ENCODE results near the gene D2HGDH. TPM values are rescaled to one million over a fixed set of nuclear protein-coding genes. Genes with fewer than 3 reads are reported as not detected.

Gene D2HGDH
- total and polyA plus RNA-seq, 2 donors from 2014 or later, result 37.0 to 49.3 TPM

- no peak for FAIRE-seq
- peaks cover 0 to 20% (median 12%) of the 10 kb centered on the region in 3 donors for H3K36me3 ChIP-seq (ENCODE audit: control insufficient read depth in 2 of 3, insufficient read depth in 3 of 3, low read length in 3 of 3)
- no peak overlapping the region for H3K4me3 ChIP-seq (ENCODE audit: low read length in 3 of 3)
These were observed 15.8 kb downstream of the D2HGDH start for GRCh38 chr2:241750076-241750840.

DNA sequence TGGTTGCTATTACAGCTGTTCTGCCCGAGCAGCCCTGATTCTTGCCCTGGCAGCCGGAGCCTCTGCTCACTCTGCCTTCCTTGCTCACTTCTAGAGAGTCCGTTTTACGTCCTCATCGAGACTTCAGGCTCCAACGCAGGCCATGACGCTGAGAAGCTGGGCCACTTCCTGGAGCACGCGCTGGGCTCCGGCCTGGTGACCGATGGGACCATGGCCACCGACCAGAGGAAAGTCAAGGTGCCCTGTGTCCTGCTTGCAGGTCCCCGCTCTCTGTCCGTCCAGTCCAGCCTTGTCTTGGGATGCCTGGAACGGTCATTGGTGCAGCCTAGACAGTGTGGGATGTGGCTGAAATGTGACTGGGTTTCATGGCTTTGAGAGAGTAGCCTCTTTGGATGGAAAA, 16.7 kb downstream of the D2HGDH start:
- no peak for TF ChIP-seq CTCF (IDR thresholded peaks at IDR 0.05; ENCODE audit: borderline replicate concordance, extremely low read depth, insufficient read depth)
- no peak overlapping the region for H3K9ac ChIP-seq (ENCODE audit: low read length in 3 of 3)
- H3K27ac ChIP-seq (ENCODE audit: low read depth in 2 of 2, low read length in 2 of 2), result no peak overlapping the region
- intact Hi-C loops (cut with DNase I), result no loop called here
- H3K4me1 ChIP-seq (ENCODE audit: control insufficient read depth in 2 of 3, insufficient read depth in 2 of 3, low read depth in 1 of 3, low read length in 3 of 3), result peaks cover 0 to 3% (median 0%) of the 10 kb centered on the region in 3 donors
- DNase-seq, result no peak
- H3K9me3 ChIP-seq (ENCODE audit: control insufficient read depth in 2 of 3, insufficient read depth in 1 of 3, low read length in 3 of 3), result no peaks in the 10 kb centered on the region
- FAIRE-seq, result no peak
- no peak overlapping the region for H3K4me3 ChIP-seq (ENCODE audit: low read length in 3 of 3)
- no peaks in the 10 kb centered on the region for H3K27me3 ChIP-seq (ENCODE audit: control insufficient read depth, insufficient read depth, low read length)
- H3K36me3 ChIP-seq (ENCODE audit: control insufficient read depth in 2 of 3, insufficient read depth in 3 of 3, low read length in 3 of 3), result peaks cover 0 to 17% (median 12%) of the 10 kb centered on the region in 3 donors

More at GRCh38 chr2:241750076-241750840, 15.8 kb downstream of the D2HGDH start:
- TF ChIP-seq CTCF (IDR thresholded peaks at IDR 0.05; ENCODE audit: borderline replicate concordance, extremely low read depth, insufficient read depth), result no peak
- Histone ChIP-seq H3K27me3 (ENCODE audit: control insufficient read depth, insufficient read depth, low read length) (no peaks in the 10 kb centered on the region), H3K27ac (ENCODE audit: low read depth in 2 of 2, low read length in 2 of 2) (no peak overlapping the region), H3K4me1 (ENCODE audit: control insufficient read depth in 2 of 3, insufficient read depth in 2 of 3, low read depth in 1 of 3, low read length in 3 of 3) (peaks cover 0 to 3% (median 0%) of the 10 kb centered on the region in 3 donors), H3K9ac (ENCODE audit: low read length in 3 of 3) (no peak overlapping the region), H3K9me3 (ENCODE audit: control insufficient read depth in 2 of 3, insufficient read depth in 1 of 3, low read length in 3 of 3) (no peaks in the 10 kb centered on the region)
- peak in 1 of 5 donors; percentile 21 for DNase-seq
- intact Hi-C loops (cut with DNase I), result no loop called here

- no peak for FAIRE-seq
- peaks cover 0 to 3% (median 0%) of the 10 kb centered on the region in 3 donors for H3K4me1 ChIP-seq (ENCODE audit: control insufficient read depth in 2 of 3, insufficient read depth in 2 of 3, low read depth in 1 of 3, low read length in 3 of 3)
- no peak for DNase-seq
- no peak overlapping the region for H3K27ac ChIP-seq (ENCODE audit: low read depth in 2 of 2, low read length in 2 of 2)
- no peak overlapping the region for H3K4me3 ChIP-seq (ENCODE audit: low read length in 3 of 3)
- no peaks in the 10 kb centered on the region for H3K9me3 ChIP-seq (ENCODE audit: control insufficient read depth in 2 of 3, insufficient read depth in 1 of 3, low read length in 3 of 3)
- intact Hi-C loops (cut with DNase I), result no loop called here
- H3K9ac ChIP-seq (ENCODE audit: low read length in 3 of 3), result no peak overlapping the region
- peaks cover 0 to 19% (median 12%) of the 10 kb centered on the region in 3 donors for H3K36me3 ChIP-seq (ENCODE audit: control insufficient read depth in 2 of 3, insufficient read depth in 3 of 3, low read length in 3 of 3)
- no peaks in the 10 kb centered on the region for H3K27me3 ChIP-seq (ENCODE audit: control insufficient read depth, insufficient read depth, low read length)
- no peak for TF ChIP-seq CTCF (IDR thresholded peaks at IDR 0.05; ENCODE audit: borderline replicate concordance, extremely low read depth, insufficient read depth)
These were observed 17.3 kb downstream of the D2HGDH start for GRCh38 chr2:241751776-241752175.

All from kidney (tissue), 14 donors.